Small intestine (tissue), 7 donors: ENCODE results near the gene TNNC1. TPM values are rescaled to one million over a fixed set of nuclear protein-coding genes. Genes with fewer than 3 reads are reported as not detected.

Experiments
- DNase-seq, 2 donors: peaks; one replicate each; pipeline versions ENCODE4 v3.0.0 to v3.0.0-alpha.2; 2013
- FAIRE-seq: peaks from 2 replicates; lab custom pipeline; 2012; peaks lifted over from hg19 to GRCh38; lab: Jason Lieb, UNC
- H3K27ac ChIP-seq, 3 donors: one replicate each; pipeline ENCODE4 v1.5.1; 2013; ENCODE audit warnings: low read length in 2 of 3, mild to moderate bottlenecking in 2 of 3, control low read depth in 1 of 3, inconsistent platforms in 1 of 3, low read depth in 1 of 3, moderate library complexity in 1 of 3
- H3K27me3 ChIP-seq, 3 donors: one replicate each; pipeline ENCODE4 v1.6.1; 2013; ENCODE audit warnings: low read length in 3 of 3, inconsistent platforms in 1 of 3; ENCODE audit not compliant: control insufficient read depth in 3 of 3, insufficient read depth in 3 of 3
- H3K36me3 ChIP-seq, 3 donors: one replicate each; pipeline ENCODE4 v1.6.1; 2013; ENCODE audit warnings: low read length in 3 of 3, inconsistent platforms in 1 of 3, low read depth in 1 of 3, mild to moderate bottlenecking in 1 of 3, moderate library complexity in 1 of 3; ENCODE audit not compliant: control insufficient read depth in 3 of 3, insufficient read depth in 2 of 3
- H3K4me1 ChIP-seq, 3 donors: one replicate each; pipeline ENCODE4 v1.6.1; 2013; ENCODE audit warnings: low read length in 2 of 3, inconsistent platforms in 1 of 3, low read depth in 1 of 3, mild to moderate bottlenecking in 1 of 3, moderate library complexity in 1 of 3; ENCODE audit not compliant: control insufficient read depth in 3 of 3, insufficient read depth in 2 of 3
- H3K4me3 ChIP-seq, 3 donors: one replicate each; pipeline ENCODE4 v1.5.1; 2013; ENCODE audit warnings: low read length in 3 of 3, control low read depth in 1 of 3, inconsistent platforms in 1 of 3, low read depth in 1 of 3, mild to moderate bottlenecking in 1 of 3, moderate library complexity in 1 of 3
- H3K9me3 ChIP-seq, 2 donors: one replicate each; pipeline ENCODE4 v1.6.1; 2013; ENCODE audit warnings: low read depth in 1 of 2, low read length in 1 of 2; ENCODE audit not compliant: control insufficient read depth in 2 of 2, insufficient read depth in 1 of 2
- WGBS, 3 donors: extraction: QIAGEN DNeasy Blood & Tissue Kit; methylation state at CpG; one replicate each; pipeline ENCODE4 v1.1.7; 2013; 5-methylcytosine and 5-hydroxymethylcytosine counted together
- polyA plus RNA-seq, 4 donors: library from polyadenylated mRNA; stranded (reverse) in 3 of 4; unstranded in 1 of 4; fragments of 200-250 nt in 3 of 4; fragments of 120-200 nt in 1 of 4; gene quantifications; one replicate each; pipeline versions ENCODE4 v1.2.1 to v1.2.3, GENCODE V29; 2013
- donor health status: healthy with polysubstance abuse.
- donor health status: control.
- donor health status: control.
- donor health status: Bipolar disorder and iron deficiency.
- donor health status: healthy.

The TNNC1 gene
- polyA plus RNA-seq, 4 donors = 0.79 to 110 (median 5.9) TPM

DNA sequence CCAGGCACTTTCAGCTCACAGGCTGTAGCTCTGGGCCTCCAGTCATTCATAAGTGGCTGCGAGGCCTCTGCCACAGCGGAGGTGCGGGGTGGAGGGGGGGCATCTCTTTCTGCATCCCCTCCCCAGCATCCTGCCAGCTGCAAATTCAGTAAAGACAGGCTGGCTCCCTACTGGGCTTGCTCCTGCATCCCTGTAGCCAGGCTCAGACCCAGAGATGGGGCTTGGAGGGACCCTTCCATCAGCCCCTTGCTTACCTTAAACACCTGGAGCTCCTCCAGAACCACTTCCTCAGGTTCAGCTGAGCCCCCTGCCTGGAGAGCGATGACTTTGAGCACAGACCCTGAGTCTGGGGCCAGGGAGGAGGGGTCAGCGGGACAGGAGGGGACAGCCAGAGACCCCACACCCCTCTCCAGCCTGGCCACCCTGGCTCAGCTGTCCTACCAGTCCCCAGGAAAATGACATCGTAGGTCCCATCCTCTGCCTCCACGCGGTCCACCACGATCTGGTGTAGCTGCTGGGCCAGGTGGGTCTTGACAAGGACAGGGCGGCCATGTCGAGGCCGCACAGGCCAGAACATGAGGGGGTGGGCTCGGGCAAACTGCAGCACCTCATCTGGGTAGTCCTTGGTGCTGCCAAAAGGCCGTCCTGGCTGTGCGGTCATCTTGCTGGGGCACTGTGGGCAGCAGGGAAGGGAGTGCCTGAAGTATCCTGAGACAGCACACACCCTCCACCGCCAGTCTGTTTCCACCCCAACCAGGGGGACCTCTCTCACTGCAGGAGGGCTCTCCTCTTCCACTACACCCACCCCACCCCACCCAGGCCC is 14.2 kb downstream of the TNNC1 start:
- DNase-seq (no peak), FAIRE-seq (no peak)
- no peak overlapping the region for H3K27ac ChIP-seq
- H3K36me3 ChIP-seq = no peaks in the 10 kb centered on the region
- WGBS, 3 donors = 89 to 93% (median 89%) methylated on average over 16 of the region's 16 CpGs
- no peaks in the 10 kb centered on the region for H3K9me3 ChIP-seq
- H3K27me3 ChIP-seq = no peaks in the 10 kb centered on the region
- H3K4me1 ChIP-seq = no peaks in the 10 kb centered on the region
- H3K4me3 ChIP-seq = no peak overlapping the region

DNA sequence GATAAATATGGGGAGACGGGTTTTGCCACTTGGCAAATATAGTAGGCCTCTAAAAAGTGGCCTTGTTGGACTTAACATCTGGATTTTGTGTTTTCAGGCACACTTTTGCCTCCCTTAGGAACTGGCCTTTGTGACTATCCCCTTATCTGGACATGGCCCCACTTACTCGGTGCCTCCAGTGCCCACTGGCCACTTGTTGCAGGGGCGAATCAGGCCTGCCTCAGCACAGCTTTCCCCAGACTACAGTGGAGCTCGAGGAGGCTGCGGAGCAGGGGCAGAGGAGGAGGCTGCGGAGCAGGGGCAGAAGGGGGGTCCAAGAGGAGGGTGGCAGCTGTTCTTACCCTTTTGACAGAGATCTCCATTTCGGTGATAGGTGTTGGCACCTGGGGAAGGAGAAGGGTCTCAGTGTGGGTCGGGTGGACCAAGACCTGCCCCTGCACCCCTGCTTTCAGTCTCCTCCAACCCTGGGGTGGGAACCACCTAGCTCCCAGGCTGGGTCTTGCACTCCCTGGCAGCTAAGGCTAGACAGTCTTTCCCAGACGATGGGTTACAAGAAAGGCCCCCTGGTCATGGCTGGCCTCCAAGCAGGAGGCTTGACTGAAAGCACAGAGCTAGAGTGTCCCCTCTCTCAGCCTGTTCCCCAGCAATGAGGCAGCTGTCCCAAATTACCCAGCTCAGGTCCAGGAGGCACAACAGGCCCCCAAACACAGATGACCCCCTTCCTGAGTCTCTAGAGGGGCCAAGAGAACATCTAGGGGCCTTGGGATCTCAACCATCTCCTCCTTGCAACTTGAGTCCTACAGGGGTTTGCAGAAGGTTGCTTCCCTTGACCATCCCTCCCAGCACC is 15.0 kb downstream of the TNNC1 start:
- Histone ChIP-seq H3K4me1 (no peaks in the 10 kb centered on the region), H3K27ac (no peak overlapping the region), H3K9me3 (no peaks in the 10 kb centered on the region), H3K27me3 (no peaks in the 10 kb centered on the region), H3K36me3 (no peaks in the 10 kb centered on the region), H3K4me3 (no peak overlapping the region)
- FAIRE-seq = no peak
- DNase-seq = no peak
- WGBS, 3 donors = 87 to 90% (median 87%) methylated on average over 8 to 9 of the region's 9 CpGs

DNA sequence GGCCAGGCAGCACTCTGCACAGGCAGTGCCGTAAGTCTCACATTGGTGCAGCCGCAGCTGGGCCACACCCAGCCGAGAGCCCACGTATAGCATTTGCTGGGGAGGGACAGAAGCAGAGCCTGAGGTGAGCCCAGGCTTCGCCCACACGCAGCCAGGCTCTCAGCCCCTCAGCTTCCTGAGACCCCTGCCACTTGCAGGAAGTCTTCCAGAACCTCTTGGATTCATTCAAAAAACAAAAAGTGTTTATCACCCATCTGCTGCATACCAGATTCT is 15.8 kb downstream of the TNNC1 start:
- Histone ChIP-seq H3K4me3 (no peak overlapping the region), H3K4me1 (no peaks in the 10 kb centered on the region), H3K27ac (no peak overlapping the region), H3K9me3 (no peaks in the 10 kb centered on the region), H3K36me3 (no peaks in the 10 kb centered on the region), H3K27me3 (no peaks in the 10 kb centered on the region)
- 28 to 79% (median 51%) methylated on average over 6 of the region's 6 CpGs for WGBS, 3 donors
- no peak for DNase-seq
- no peak for FAIRE-seq

DNA sequence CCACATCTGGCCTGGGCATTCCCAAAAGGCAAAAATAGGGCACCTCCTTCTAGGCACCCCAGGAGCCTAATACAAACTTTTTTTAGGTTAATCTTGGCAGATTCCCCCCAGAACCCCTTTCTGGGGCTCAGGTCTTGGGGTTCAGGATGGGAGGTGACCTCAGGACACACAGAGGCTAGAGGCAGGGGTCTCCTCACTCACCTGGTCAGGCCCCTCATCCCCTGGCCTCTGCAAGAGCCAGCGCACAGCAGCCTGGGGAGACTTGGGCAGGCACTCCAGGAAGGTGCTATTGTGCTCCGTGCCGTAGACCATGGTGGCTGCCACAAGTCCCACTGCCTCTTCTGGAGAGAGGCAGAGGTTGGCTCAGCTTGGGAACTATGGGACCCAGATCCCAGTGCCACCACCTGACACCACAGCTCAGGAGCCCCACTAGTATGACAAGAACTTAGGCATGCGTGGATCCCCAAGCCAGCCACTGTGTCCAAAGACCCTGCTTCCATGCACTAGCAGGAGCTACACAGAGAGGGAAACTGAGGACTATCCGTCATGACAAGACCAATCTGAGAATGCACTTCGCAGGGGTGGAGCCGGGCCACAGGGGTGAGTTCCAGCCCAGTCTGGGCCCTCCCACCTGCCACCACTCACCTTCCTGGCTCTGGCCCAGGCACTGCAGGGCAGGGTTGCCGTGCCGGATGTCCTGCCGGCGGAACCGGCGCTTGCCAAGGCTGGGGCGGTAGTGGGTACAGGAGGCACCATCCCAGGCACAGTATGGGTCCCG is 16.3 kb downstream of the TNNC1 start:
- H3K9me3 ChIP-seq = no peaks in the 10 kb centered on the region
- H3K36me3 ChIP-seq = no peaks in the 10 kb centered on the region
- FAIRE-seq (no peak), DNase-seq (peak in 1 of 2 donors; percentile 52)
- 38 to 88% (median 56%) methylated on average over 12 to 15 of the region's 15 CpGs for WGBS, 3 donors
- no peak overlapping the region for H3K4me3 ChIP-seq
- H3K4me1 ChIP-seq = no peaks in the 10 kb centered on the region
- no peak overlapping the region for H3K27ac ChIP-seq
- no peaks in the 10 kb centered on the region for H3K27me3 ChIP-seq

DNA sequence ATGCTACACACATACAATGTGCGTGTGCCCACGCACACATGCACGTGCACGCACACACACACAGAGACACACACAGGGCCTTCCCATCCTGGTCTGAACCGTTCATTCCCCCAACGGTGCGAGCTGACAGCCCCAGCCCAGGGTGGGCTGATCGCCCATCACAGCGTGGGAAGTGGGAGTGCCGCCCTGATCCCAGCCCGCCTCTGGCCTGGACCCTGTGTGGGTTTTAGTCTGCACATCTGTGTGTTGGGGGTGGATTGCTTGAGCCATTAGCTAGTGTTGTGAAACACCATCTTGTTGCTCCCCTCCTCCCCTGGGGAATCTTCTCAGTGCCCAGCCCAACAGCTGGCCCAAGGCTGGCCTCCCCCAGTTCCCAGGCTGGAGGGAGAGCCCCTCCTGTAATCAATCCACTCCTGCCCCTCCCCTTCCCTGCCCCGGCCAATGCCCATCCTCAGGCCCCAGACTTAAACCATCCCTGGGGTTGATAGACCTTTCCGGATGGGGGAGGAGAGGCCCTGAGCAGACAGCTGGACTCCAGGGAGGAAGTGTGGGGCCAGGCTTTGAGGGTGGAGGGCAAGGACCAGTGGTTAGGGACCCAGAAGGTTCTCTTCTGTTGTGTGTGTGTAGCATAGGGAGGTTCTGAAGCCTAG is 17.2 kb downstream of the TNNC1 start:
- 79 to 92% (median 88%) methylated on average over 12 to 13 of the region's 13 CpGs for WGBS, 3 donors
- H3K4me1 ChIP-seq = no peaks in the 10 kb centered on the region
- no peaks in the 10 kb centered on the region for H3K27me3 ChIP-seq
- no peak overlapping the region for H3K4me3 ChIP-seq
- H3K36me3 ChIP-seq = no peaks in the 10 kb centered on the region
- no peak for FAIRE-seq
- no peak overlapping the region for H3K27ac ChIP-seq
- DNase-seq = no peak
- H3K9me3 ChIP-seq = no peaks in the 10 kb centered on the region

DNA sequence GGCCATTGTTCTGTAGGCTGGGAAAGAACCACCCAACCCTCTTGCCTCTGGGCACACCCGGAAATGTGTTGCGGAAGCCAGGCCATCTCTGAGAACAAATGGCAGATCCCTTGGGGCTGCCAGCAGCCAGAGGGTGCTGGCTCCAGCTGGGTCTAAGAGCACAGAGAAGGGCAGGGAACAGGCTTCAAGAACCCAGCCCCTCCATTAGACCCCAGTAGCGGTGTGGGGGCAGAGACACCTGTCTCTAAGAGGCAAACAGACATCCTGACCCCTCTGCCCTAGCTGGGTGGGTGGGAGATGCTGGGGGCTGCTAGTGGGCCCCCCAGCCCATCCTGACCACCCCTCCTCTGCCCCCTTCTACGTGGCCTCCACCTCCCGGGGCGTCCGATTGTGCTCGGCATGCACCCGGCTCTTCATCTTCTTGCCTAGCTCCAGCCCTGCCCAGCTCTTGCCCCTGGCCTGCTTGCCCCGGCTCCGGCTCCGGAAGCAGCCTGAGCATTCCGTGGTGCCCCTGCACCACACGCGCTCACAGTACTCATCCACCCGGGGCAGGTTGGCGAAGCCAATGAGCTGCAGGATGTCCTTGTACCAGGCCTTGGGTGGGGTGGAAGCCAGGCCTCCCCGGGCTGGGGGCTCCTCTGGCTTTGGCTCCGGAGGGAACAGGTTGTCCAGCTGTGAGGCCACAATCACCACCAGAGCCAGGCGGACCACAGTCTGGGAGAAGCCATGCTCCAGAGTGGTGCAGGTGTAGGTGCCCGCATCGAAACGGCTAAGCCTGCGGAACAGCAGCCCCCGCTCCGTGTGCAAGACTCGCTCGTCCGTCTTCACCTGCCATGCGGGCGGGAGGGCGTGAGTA is 18.4 kb downstream of the TNNC1 start:
- peaks cover 0 to 2% (median 0%) of the 10 kb centered on the region in 3 donors for H3K27me3 ChIP-seq
- H3K4me3 ChIP-seq = no peak overlapping the region
- FAIRE-seq (no peak), DNase-seq (no peak)
- no peaks in the 10 kb centered on the region for H3K36me3 ChIP-seq
- H3K27ac ChIP-seq = no peak overlapping the region
- no peaks in the 10 kb centered on the region for H3K9me3 ChIP-seq
- WGBS, 3 donors = 95% methylated on average over 32 of the region's 32 CpGs
- no peaks in the 10 kb centered on the region for H3K4me1 ChIP-seq

DNA sequence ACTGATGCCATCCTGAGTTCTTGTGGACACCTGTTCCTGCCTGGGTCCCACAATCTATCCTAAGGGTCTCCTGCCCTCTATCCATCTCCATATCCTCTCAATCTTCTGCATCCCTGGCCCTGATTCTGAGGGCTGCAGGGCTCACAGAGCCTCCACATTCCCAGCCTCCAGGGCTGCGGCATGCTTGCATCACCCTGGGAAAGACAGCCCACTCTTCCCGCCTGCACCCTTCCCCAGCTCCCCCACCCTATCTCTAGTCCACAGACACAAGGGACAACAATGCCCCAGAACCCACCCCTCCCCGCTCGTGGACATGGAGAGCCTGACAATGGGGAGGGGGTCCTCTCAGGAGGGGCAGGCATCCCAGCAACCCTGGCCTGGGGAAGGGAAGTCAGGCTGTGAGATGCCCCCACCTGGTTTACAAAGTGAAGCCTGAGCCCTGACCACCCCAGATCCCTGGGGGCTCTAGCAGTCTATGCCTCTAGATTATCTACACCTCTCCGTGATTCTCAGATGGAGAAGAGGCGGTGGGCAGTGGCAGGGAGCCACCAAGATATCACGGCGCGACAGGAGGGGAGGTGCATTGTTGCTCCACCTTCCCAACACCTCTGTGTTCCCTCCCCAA is 19.2 kb downstream of the TNNC1 start:
- 79 to 90% (median 89%) methylated on average over 9 of the region's 9 CpGs for WGBS, 3 donors
- H3K27me3 ChIP-seq = peaks cover 0 to 2% (median 0%) of the 10 kb centered on the region in 3 donors
- H3K36me3 ChIP-seq = no peaks in the 10 kb centered on the region
- H3K27ac ChIP-seq = no peak overlapping the region
- no peaks in the 10 kb centered on the region for H3K4me1 ChIP-seq
- FAIRE-seq (no peak), DNase-seq (no peak)
- no peaks in the 10 kb centered on the region for H3K9me3 ChIP-seq
- no peak overlapping the region for H3K4me3 ChIP-seq
